HCT116 (cell line): ENCODE data around the gene DPY19L3. TPM values are rescaled to one million over a fixed set of nuclear protein-coding genes. Genes with fewer than 3 reads are reported as not detected.

Source experiments
- ATAC-seq: fragments of 200-7000 bp; cut with Tn5 transposase; 2 replicates; pipeline ENCODE4 v1.9.1; 2020; ENCODE audit warnings: mild to moderate bottlenecking, moderate library complexity
- BruUV-seq: library from RNA; stranded (reverse); fragments of 400-500 nt; replicated peaks from 2 replicates; lab custom pipeline; 2021; lab: Mats Ljungman, UMichigan
- CTCF ChIA-PET: fragments of 300-600 bp; sonication (Branson Sonifier 250); formaldehyde crosslinking; loops from one replicate; lab custom pipeline; 2021; ENCODE audit warnings: antibody characterized with exemption; lab: Charles Lee
- POLR2A ChIA-PET: fragments of 300-600, 350-600 bp; sonication (Branson Sonifier 250); formaldehyde crosslinking; loops from one replicate; lab custom pipeline; 2021; ENCODE audit warnings: antibody characterized with exemption; lab: Charles Lee
- RAD21 ChIA-PET, 2 experiments: fragments of 300-600 bp; sonication (Branson Sonifier 250); formaldehyde crosslinking; loops; one replicate each; lab custom pipeline; 2023; ENCODE audit warnings: low total read pairs in 2 of 2; ENCODE audit not compliant: uncharacterized antibody in 2 of 2, unreplicated experiment in 2 of 2, low non-redundant PET in 1 of 2; lab: Charles Lee
- DNase-seq: peaks from one replicate; pipeline ENCODE4 v3.0.0-alpha.2; 2010; ENCODE audit warnings: low read depth, low spot score
- H2AFZ ChIP-seq: fragments of 200-600 bp; shearing (Covaris generic), sonication (generic); 2 replicates; pipeline ENCODE4 v1.6.1; 2017; ENCODE audit warnings: low read depth, mixed run types, mixed read lengths, antibody characterized with exemption, low read length; ENCODE audit not compliant: poor library complexity, severe bottlenecking
- H3K27ac ChIP-seq: 2 replicates; pipeline ENCODE4 v1.5.1; 2012; ENCODE audit warnings: low read depth, low read length
- H3K27me3 ChIP-seq: fragments of 200-600 bp; sonication (generic); 2 replicates; pipeline ENCODE4 v1.6.1; 2016; ENCODE audit warnings: mixed run types, low read length, mixed read lengths; ENCODE audit not compliant: insufficient read depth
- H3K36me3 ChIP-seq, 2 experiments: fragments of 200-500 bp in 1 of 2; fragments of 200-600 bp in 1 of 2; sonication (Bioruptor generic) in 1 of 2; sonication (generic) in 1 of 2; 2 replicates each; pipeline versions ENCODE4 v1.5.1 to v1.6.1; 2014 to 2016; ENCODE audit warnings: low read length in 2 of 2, inconsistent platforms in 1 of 2, mixed read lengths in 1 of 2, mixed run types in 1 of 2; ENCODE audit not compliant: insufficient read depth in 2 of 2, control insufficient read depth in 1 of 2
- H3K4me1 ChIP-seq, 2 experiments: fragments of 200-600 bp in 1 of 2; sonication (generic) in 1 of 2; 2 replicates each; pipeline versions ENCODE4 v1.5.1 to v1.6.1; 2012 to 2017; ENCODE audit warnings: low read length in 2 of 2, inconsistent platforms in 1 of 2, mild to moderate bottlenecking in 1 of 2, mixed read lengths in 1 of 2, mixed run types in 1 of 2, moderate library complexity in 1 of 2; ENCODE audit not compliant: insufficient read depth in 2 of 2, control insufficient read depth in 1 of 2
- H3K4me2 ChIP-seq: fragments of 200-600 bp; sonication (generic); 2 replicates; pipeline ENCODE4 v1.6.1; 2017; ENCODE audit warnings: mixed run types, low read length, mixed read lengths
- H3K4me3 ChIP-seq, 2 experiments: fragments of 200-600 bp in 1 of 2; sonication (generic) in 1 of 2; replicated peaks in 1 of 2; 2 replicates each; pipeline ENCODE4 v1.5.1; 2011 to 2016; ENCODE audit warnings: low read length in 2 of 2, control low read depth in 1 of 2, low read depth in 1 of 2, mild to moderate bottlenecking in 1 of 2, mixed read lengths in 1 of 2, mixed run types in 1 of 2
- H3K79me2 ChIP-seq: fragments of 200-600 bp; sonication (generic); 2 replicates; pipeline ENCODE4 v1.6.1; 2017; ENCODE audit warnings: mild to moderate bottlenecking, mixed run types, low read length, moderate library complexity, mixed read lengths; ENCODE audit not compliant: insufficient read depth
- H3K9ac ChIP-seq: fragments of 200-600 bp; sonication (generic); 2 replicates; pipeline ENCODE4 v1.6.1; 2016; ENCODE audit warnings: low read length, mixed read lengths
- H3K9me2 ChIP-seq: fragments of 200-600 bp; sonication (generic), shearing (Covaris generic); 2 replicates; pipeline ENCODE4 v1.6.1; 2017; ENCODE audit warnings: mixed run types, mild to moderate bottlenecking, moderate library complexity; ENCODE audit not compliant: insufficient read depth
- H3K9me3 ChIP-seq, 2 experiments: fragments of 200-500 bp in 1 of 2; fragments of 200-600 bp in 1 of 2; sonication (Bioruptor generic) in 1 of 2; sonication (generic) in 1 of 2; 2 replicates each; pipeline ENCODE4 v1.6.1; 2014 to 2017; ENCODE audit warnings: low read length in 2 of 2, mixed read lengths in 2 of 2, inconsistent platforms in 1 of 2, low read depth in 1 of 2, mild to moderate bottlenecking in 1 of 2, mixed run types in 1 of 2, moderate library complexity in 1 of 2; ENCODE audit not compliant: control insufficient read depth in 1 of 2, insufficient read depth in 1 of 2
- H4K20me1 ChIP-seq: fragments of 200-600 bp; sonication (generic), shearing (Covaris generic); 2 replicates; pipeline ENCODE4 v1.6.1; 2017; ENCODE audit warnings: mixed run types, mild to moderate bottlenecking, moderate library complexity; ENCODE audit not compliant: insufficient read depth
- CBX3 ChIP-seq: IDR thresholded peaks from 2 replicates; pipeline ENCODE4 v1.6.1; 2012; ENCODE audit warnings: low read depth
- CEBPB ChIP-seq: IDR thresholded peaks from 2 replicates; pipeline ENCODE4 v1.6.1; 2012; ENCODE audit warnings: low read depth
- EGR1 ChIP-seq: IDR thresholded peaks from 2 replicates; pipeline ENCODE4 v1.6.1; 2012; ENCODE audit warnings: low read depth
- ELF1 ChIP-seq: IDR thresholded peaks from 2 replicates; pipeline ENCODE4 v1.6.1; 2012; ENCODE audit warnings: low read depth, borderline replicate concordance
- EZH2 ChIP-seq: fragments of 200-600 bp; sonication (generic); IDR thresholded peaks from 2 replicates; pipeline ENCODE4 v1.6.1; 2017; ENCODE audit warnings: antibody characterized with exemption, mixed run types
- EZH2phosphoT487 ChIP-seq: fragments of 200-600 bp; IDR thresholded peaks from 2 replicates; pipeline ENCODE4 v1.6.1; 2018; ENCODE audit warnings: antibody characterized with exemption, borderline replicate concordance
- FOSL1 ChIP-seq: IDR thresholded peaks from 2 replicates; pipeline ENCODE4 v1.6.1; 2012; ENCODE audit warnings: low read depth
- POLR2A ChIP-seq: IDR thresholded peaks from 2 replicates; pipeline ENCODE4 v1.7.0; 2011; ENCODE audit warnings: borderline replicate concordance; ENCODE audit not compliant: insufficient read depth, insufficient read length; ENCODE audit errors: extremely low read depth
- POLR2AphosphoS5 ChIP-seq: IDR thresholded peaks from 2 replicates; pipeline ENCODE4 v1.6.1; 2011; ENCODE audit warnings: mild to moderate bottlenecking, low read depth, low read length, moderate library complexity
- SIN3A ChIP-seq: IDR thresholded peaks from 2 replicates; pipeline ENCODE4 v1.6.1; 2012; ENCODE audit warnings: low read depth
- SP1 ChIP-seq: IDR thresholded peaks from 2 replicates; pipeline ENCODE4 v1.6.1; 2012; ENCODE audit warnings: low read depth
- SRF ChIP-seq: IDR thresholded peaks from 2 replicates; pipeline ENCODE4 v1.6.1; 2012; ENCODE audit warnings: low read depth
- TCF7L2 ChIP-seq: IDR thresholded peaks from 2 replicates; pipeline ENCODE4 v1.7.0; 2011; ENCODE audit warnings: borderline replicate concordance, inconsistent platforms; ENCODE audit not compliant: insufficient read depth, insufficient read length; ENCODE audit errors: extremely low read depth
- YY1 ChIP-seq: IDR thresholded peaks from 2 replicates; pipeline ENCODE4 v1.6.1; 2011; ENCODE audit warnings: low read length, low read depth, moderate library complexity, mild to moderate bottlenecking; ENCODE audit not compliant: insufficient replicate concordance; ENCODE audit errors: extremely low read depth
- ZBTB33 ChIP-seq: IDR thresholded peaks from 2 replicates; pipeline ENCODE4 v1.6.1; 2011; ENCODE audit warnings: mild to moderate bottlenecking, low read length, moderate library complexity; ENCODE audit not compliant: insufficient replicate concordance; ENCODE audit errors: extremely low read depth
- ZFX ChIP-seq: fragments of 450-650 bp; IDR thresholded peaks from 2 replicates; pipeline ENCODE4 v1.6.1; 2017
- ZNF274 ChIP-seq: fragments of 200-500 bp; sonication (Bioruptor generic); IDR thresholded peaks from 2 replicates; pipeline ENCODE4 v1.6.1; 2014; ENCODE audit warnings: mild to moderate bottlenecking, low read depth, low read length, inconsistent platforms
- intact Hi-C: fragments of 100-400 bp; cut with micrococcal nuclease; formaldehyde crosslinking; loops from 2 replicates; pipeline ENCODE4 v1.10.0; 2022
- total RNA-seq: library from RNA; stranded (reverse); gene quantifications from one replicate; pipeline ENCODE4 v1.2.1, GENCODE V29; 2021; ENCODE audit not compliant: unreplicated experiment
- TF ChIP-seq, protein P1 (sequence below): IDR thresholded peaks from 2 replicates; pipeline ENCODE4 v1.6.1; 2012
- TF ChIP-seq, protein P2 (sequence below): IDR thresholded peaks from 2 replicates; pipeline ENCODE4 v1.6.1; 2012; ENCODE audit warnings: low read depth

Gene DPY19L3
- total RNA-seq, 1 experiment from 2014 or later: 14.5 TPM

- no peaks in the 10 kb centered on the region for H3K4me1 ChIP-seq
- H3K9me3 ChIP-seq: no peaks in the 10 kb centered on the region
- H3K4me3 ChIP-seq: no peak overlapping the region
- no peak overlapping the region for H3K27ac ChIP-seq
- no peak overlapping the region for H3K9ac ChIP-seq
- no peak for TF ChIP-seq ELF1
- TF ChIP-seq SRF: no peak
- TF ChIP-seq EZH2: no peak
- no peak for TF ChIP-seq SP1
- no peak for TF ChIP-seq ZFX
- no peak for TF ChIP-seq YY1
- no peak for TF ChIP-seq EZH2phosphoT487
- TF ChIP-seq POLR2AphosphoS5: no peak
- no peak for TF ChIP-seq ZBTB33
- TF ChIP-seq ZNF274: no peak
- no peak for TF ChIP-seq EGR1
- no peak for TF ChIP-seq CEBPB
- no peak for TF ChIP-seq POLR2A
- TF ChIP-seq SIN3A: no peak
- TF ChIP-seq FOSL1: no peak
- no peak for TF ChIP-seq TCF7L2
- TF ChIP-seq, protein P1, sequence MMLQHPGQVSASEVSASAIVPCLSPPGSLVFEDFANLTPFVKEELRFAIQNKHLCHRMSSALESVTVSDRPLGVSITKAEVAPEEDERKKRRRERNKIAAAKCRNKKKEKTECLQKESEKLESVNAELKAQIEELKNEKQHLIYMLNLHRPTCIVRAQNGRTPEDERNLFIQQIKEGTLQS: no peak
- no peak for TF ChIP-seq CBX3
- TF ChIP-seq, protein P2, sequence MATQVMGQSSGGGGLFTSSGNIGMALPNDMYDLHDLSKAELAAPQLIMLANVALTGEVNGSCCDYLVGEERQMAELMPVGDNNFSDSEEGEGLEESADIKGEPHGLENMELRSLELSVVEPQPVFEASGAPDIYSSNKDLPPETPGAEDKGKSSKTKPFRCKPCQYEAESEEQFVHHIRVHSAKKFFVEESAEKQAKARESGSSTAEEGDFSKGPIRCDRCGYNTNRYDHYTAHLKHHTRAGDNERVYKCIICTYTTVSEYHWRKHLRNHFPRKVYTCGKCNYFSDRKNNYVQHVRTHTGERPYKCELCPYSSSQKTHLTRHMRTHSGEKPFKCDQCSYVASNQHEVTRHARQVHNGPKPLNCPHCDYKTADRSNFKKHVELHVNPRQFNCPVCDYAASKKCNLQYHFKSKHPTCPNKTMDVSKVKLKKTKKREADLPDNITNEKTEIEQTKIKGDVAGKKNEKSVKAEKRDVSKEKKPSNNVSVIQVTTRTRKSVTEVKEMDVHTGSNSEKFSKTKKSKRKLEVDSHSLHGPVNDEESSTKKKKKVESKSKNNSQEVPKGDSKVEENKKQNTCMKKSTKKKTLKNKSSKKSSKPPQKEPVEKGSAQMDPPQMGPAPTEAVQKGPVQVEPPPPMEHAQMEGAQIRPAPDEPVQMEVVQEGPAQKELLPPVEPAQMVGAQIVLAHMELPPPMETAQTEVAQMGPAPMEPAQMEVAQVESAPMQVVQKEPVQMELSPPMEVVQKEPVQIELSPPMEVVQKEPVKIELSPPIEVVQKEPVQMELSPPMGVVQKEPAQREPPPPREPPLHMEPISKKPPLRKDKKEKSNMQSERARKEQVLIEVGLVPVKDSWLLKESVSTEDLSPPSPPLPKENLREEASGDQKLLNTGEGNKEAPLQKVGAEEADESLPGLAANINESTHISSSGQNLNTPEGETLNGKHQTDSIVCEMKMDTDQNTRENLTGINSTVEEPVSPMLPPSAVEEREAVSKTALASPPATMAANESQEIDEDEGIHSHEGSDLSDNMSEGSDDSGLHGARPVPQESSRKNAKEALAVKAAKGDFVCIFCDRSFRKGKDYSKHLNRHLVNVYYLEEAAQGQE: no peak
- no TSS peak for BruUV-seq
- no peak overlapping the region for H3K4me2 ChIP-seq
- H2AFZ ChIP-seq: no peak overlapping the region
- ATAC-seq: no peak
- H3K27me3 ChIP-seq: no peaks in the 10 kb centered on the region
- intact Hi-C loops: no loop called here
- DNase-seq: no peak
- H3K36me3 ChIP-seq: peaks cover 0 to 14% of the 10 kb centered on the region in 2 experiments; a peak in 3 of 4 replicates
- ChIA-PET RAD21 (no interaction called here), POLR2A (no interaction called here), CTCF (no interaction called here)
- no peaks in the 10 kb centered on the region for H3K79me2 ChIP-seq
- no peaks in the 10 kb centered on the region for H4K20me1 ChIP-seq
- no peaks in the 10 kb centered on the region for H3K9me2 ChIP-seq
Observed at GRCh38 chr19:32415246-32415645, 9.7 kb downstream of the DPY19L3 start.
